A375 (cell line): ENCODE data around the gene AZI2. TPM values are rescaled to one million over a fixed set of nuclear protein-coding genes. Genes with fewer than 3 reads are reported as not detected.

Experiments
- total RNA-seq: library from RNA; depleted of rRNA; stranded (reverse); fragments of >200 nt; shearing (Covaris generic); gene quantifications from 2 replicates; pipeline ENCODE4 v1.2.3, GENCODE V29; 2014; rRNA removed

AZI2 gene
- total RNA-seq = 50.6 and 54.1 TPM in 2 replicates

DNA sequence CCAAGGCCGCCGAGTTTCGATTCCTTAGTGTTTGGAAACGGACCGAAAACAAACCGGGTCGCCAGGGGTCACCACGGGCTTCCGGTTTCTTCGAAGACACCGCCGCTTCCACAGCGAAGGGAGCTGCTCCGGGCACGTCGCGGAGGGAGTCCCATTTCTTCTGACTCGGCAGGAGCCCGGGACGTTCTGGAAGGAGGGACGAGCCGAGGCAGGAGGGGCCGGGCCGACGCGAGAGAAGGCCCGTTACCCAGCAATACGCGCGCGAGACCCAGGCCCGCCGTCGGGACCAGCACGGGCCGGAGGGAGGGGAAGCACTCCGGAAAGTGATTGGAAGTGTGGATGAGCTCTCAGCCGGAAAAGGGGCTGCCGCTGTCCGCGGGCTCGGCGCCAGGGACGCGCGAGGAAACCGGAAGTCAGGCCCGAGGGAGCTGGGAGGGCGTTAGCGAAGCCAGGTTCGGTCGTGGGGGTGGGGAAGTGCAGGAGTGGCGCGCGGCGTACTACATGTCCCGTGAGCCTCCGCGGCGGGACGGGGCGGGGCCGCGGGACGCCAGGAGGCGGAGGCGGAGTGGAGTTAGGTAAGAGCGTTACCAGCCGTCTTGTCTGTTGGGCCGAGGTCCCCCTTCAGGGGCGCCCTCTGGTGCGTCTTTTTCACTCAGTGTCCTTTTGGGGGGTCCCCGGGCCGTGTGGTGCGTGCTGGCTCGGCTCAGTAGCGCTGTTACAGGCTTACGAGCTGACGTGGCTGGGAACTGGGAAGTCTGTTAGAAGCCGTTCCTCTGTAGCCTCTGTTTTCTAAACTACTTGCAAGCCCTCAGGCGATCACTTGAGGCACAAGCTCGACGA lies at the start of gene AZI2, which contains the start of gene ZCWPW2:
AZI2 (minus strand) TSS at position 196 of the 840 bp plus-strand sequence. CDS start 8,207 bp downstream, outside the sequence.
ZCWPW2 (plus strand) TSS at position 93 of the 840 bp plus-strand sequence. CDS start 64,348 bp downstream, outside the sequence.

Other genes starting within 250 kb of the AZI2 start
- gene CMC1, start 107.2 kb downstream of the AZI2 start, total RNA-seq = 16.4 and 20.1 TPM in 2 replicates
- gene ZCWPW2, start 103 bp downstream of the AZI2 start, total RNA-seq = 0.29 TPM in 1 of 2 replicates, not detected in the other